H1 (cell line): ENCODE data around the gene SULT2B1. TPM values are rescaled to one million over a fixed set of nuclear protein-coding genes. Genes with fewer than 3 reads are reported as not detected.

ENCODE experiments used
- CTCF ChIA-PET: fragments of 300-600 bp; sonication (Branson Sonifier 250); formaldehyde crosslinking; loops from one replicate; lab custom pipeline; 2021; ENCODE audit not compliant: partially characterized antibody; lab: Charles Lee
- POLR2A ChIA-PET: fragments of 300-600 bp; sonication (Branson Sonifier 250); formaldehyde crosslinking; loops from one replicate; lab custom pipeline; 2021; ENCODE audit warnings: inconsistent platforms; ENCODE audit not compliant: partially characterized antibody; lab: Charles Lee
- DNase-seq, 2 experiments: peaks; one replicate each; pipeline versions ENCODE4 v3.0.0 to v3.0.0-alpha.2; 2010 to 2022; ENCODE audit warnings: low spot score in 2 of 2, low read depth in 1 of 2, mixed read lengths in 1 of 2
- FAIRE-seq: peaks from 2 replicates; lab custom pipeline; 2011; peaks lifted over from hg19 to GRCh38; lab: Jason Lieb, UNC
- H2AFZ ChIP-seq: 2 replicates; pipeline ENCODE4 v1.8.1; 2012; ENCODE audit warnings: low read length, inconsistent platforms
- H2AK5ac ChIP-seq: 2 replicates; pipeline ENCODE4 v1.6.1; 2013; ENCODE audit warnings: low read depth, low read length
- H2BK120ac ChIP-seq: replicated peaks from 2 replicates; pipeline ENCODE3; 2013; ENCODE audit warnings: low read depth, low read length, inconsistent platforms
- H2BK12ac ChIP-seq: 2 replicates; pipeline ENCODE4 v1.6.1; 2013; ENCODE audit warnings: low read depth, low read length
- H2BK15ac ChIP-seq: 2 replicates; pipeline ENCODE4 v1.6.1; 2013; ENCODE audit warnings: low read length
- H2BK20ac ChIP-seq: 2 replicates; pipeline ENCODE4 v1.6.1; 2013; ENCODE audit warnings: low read length
- H2BK5ac ChIP-seq: 2 replicates; pipeline ENCODE4 v1.6.1; 2013; ENCODE audit warnings: low read depth, low read length
- H3K14ac ChIP-seq: 2 replicates; pipeline ENCODE4 v1.6.1; 2013; ENCODE audit warnings: inconsistent platforms; ENCODE audit not compliant: insufficient read length
- H3K18ac ChIP-seq: 2 replicates; pipeline ENCODE4 v1.6.1; 2013; ENCODE audit warnings: low read length; ENCODE audit errors: extremely low read depth
- H3K23ac ChIP-seq: 2 replicates; pipeline ENCODE4 v1.6.1; 2013; ENCODE audit warnings: inconsistent platforms; ENCODE audit not compliant: insufficient read length
- H3K23me2 ChIP-seq: 2 replicates; pipeline ENCODE4 v1.6.1; 2013; ENCODE audit warnings: low read depth, low read length
- H3K27ac ChIP-seq: 2 replicates; pipeline ENCODE4 v1.6.1; 2011; ENCODE audit warnings: low read depth, low read length, inconsistent platforms
- H3K27me3 ChIP-seq, 4 experiments: replicated peaks in 1 of 4; 1 replicate in 1 of 4; 2 replicates in 3 of 4; pipeline versions ENCODE4 v1.6.1 to v1.8.1; 2011 to 2013; ENCODE audit warnings: low read length in 3 of 4, mild to moderate bottlenecking in 3 of 4, inconsistent platforms in 2 of 4, mixed read lengths in 2 of 4, moderate library complexity in 1 of 4; ENCODE audit not compliant: control insufficient read depth in 3 of 4, insufficient read depth in 3 of 4; ENCODE audit errors: extremely low read depth in 1 of 4
- H3K36me3 ChIP-seq, 4 experiments: 2 replicates each; pipeline versions ENCODE4 v1.6.1 to v1.8.1; 2011 to 2013; ENCODE audit warnings: mild to moderate bottlenecking in 4 of 4, low read length in 3 of 4, moderate library complexity in 2 of 4, control low read depth in 1 of 4, inconsistent platforms in 1 of 4; ENCODE audit not compliant: insufficient read depth in 4 of 4, control insufficient read depth in 2 of 4
- H3K4ac ChIP-seq: replicated peaks from 2 replicates; pipeline ENCODE3; 2013; ENCODE audit warnings: low read length, low read depth, mixed read lengths, inconsistent platforms; ENCODE audit not compliant: insufficient read length
- H3K4me1 ChIP-seq, 4 experiments: replicated peaks in 1 of 4; 1 replicate in 1 of 4; 2 replicates in 3 of 4; pipeline versions ENCODE4 v1.6.1 to v1.8.1; 2011 to 2013; ENCODE audit warnings: low read length in 3 of 4, inconsistent platforms in 2 of 4, mixed read lengths in 1 of 4; ENCODE audit not compliant: insufficient read depth in 4 of 4, control insufficient read depth in 3 of 4
- H3K4me2 ChIP-seq, 2 experiments: 2 replicates each; pipeline versions ENCODE4 v1.6.1 to v1.8.1; 2011 to 2013; ENCODE audit warnings: low read depth in 2 of 2, low read length in 2 of 2, control low read depth in 1 of 2, inconsistent platforms in 1 of 2, mild to moderate bottlenecking in 1 of 2; ENCODE audit not compliant: insufficient read depth in 1 of 2
- H3K4me3 ChIP-seq, 4 experiments: fragments of 200-600, 300-600 bp in 1 of 4; sonication (generic), shearing (Covaris generic), sonication (Bioruptor Twin) in 1 of 4; 2 replicates each; pipeline versions ENCODE4 v1.5.1 to v1.8.1; 2011 to 2016; ENCODE audit warnings: low read length in 4 of 4, low read depth in 3 of 4, control low read depth in 2 of 4, inconsistent platforms in 2 of 4, mild to moderate bottlenecking in 2 of 4, mixed read lengths in 1 of 4, moderate library complexity in 1 of 4; ENCODE audit not compliant: insufficient read depth in 2 of 4; ENCODE audit errors: extremely low read depth in 1 of 4
- H3K56ac ChIP-seq: replicated peaks from 2 replicates; pipeline ENCODE3; 2013; ENCODE audit warnings: low read depth, mild to moderate bottlenecking, mixed read lengths, low read length, inconsistent platforms; ENCODE audit not compliant: insufficient read length
- H3K79me1 ChIP-seq: 2 replicates; pipeline ENCODE4 v1.6.1; 2013; ENCODE audit warnings: low read depth, low read length, control low read depth
- H3K79me2 ChIP-seq, 2 experiments: 2 replicates each; pipeline versions ENCODE4 v1.6.1 to v1.8.1; 2012 to 2013; ENCODE audit warnings: low read length in 2 of 2, mild to moderate bottlenecking in 2 of 2, inconsistent platforms in 1 of 2; ENCODE audit not compliant: insufficient read depth in 2 of 2, control insufficient read depth in 1 of 2
- H3K9ac ChIP-seq, 4 experiments: replicated peaks in 1 of 4; 1 replicate in 1 of 4; 2 replicates in 3 of 4; pipeline versions ENCODE4 v1.6.1 to v1.8.1; 2011 to 2013; ENCODE audit warnings: low read depth in 3 of 4, low read length in 3 of 4, control low read depth in 2 of 4, mild to moderate bottlenecking in 2 of 4, moderate library complexity in 2 of 4, inconsistent platforms in 1 of 4; ENCODE audit errors: extremely low read depth in 1 of 4
- H3K9me3 ChIP-seq, 2 experiments: 2 replicates each; pipeline versions ENCODE4 v1.6.1 to v1.8.1; 2012 to 2013; ENCODE audit warnings: mild to moderate bottlenecking in 2 of 2, moderate library complexity in 2 of 2, control low read depth in 1 of 2, inconsistent platforms in 1 of 2, low read depth in 1 of 2, low read length in 1 of 2, mixed read lengths in 1 of 2; ENCODE audit not compliant: insufficient read depth in 2 of 2
- H4K20me1 ChIP-seq, 2 experiments: replicated peaks in 1 of 2; 2 replicates each; pipeline versions ENCODE3 to v1.8.1; 2011 to 2013; ENCODE audit warnings: inconsistent platforms in 2 of 2, low read length in 2 of 2, mild to moderate bottlenecking in 1 of 2; ENCODE audit not compliant: insufficient read depth in 2 of 2, control insufficient read depth in 1 of 2
- H4K5ac ChIP-seq: 2 replicates; pipeline ENCODE4 v1.6.1; 2013; ENCODE audit warnings: low read length, low read depth, mixed read lengths, inconsistent platforms; ENCODE audit not compliant: insufficient read length
- H4K8ac ChIP-seq: 2 replicates; pipeline ENCODE4 v1.8.0; 2013; ENCODE audit warnings: mild to moderate bottlenecking, moderate library complexity, low read length, inconsistent platforms; ENCODE audit not compliant: insufficient read depth; ENCODE audit errors: extremely low read depth
- H4K91ac ChIP-seq: replicated peaks from 2 replicates; pipeline ENCODE3; 2013; ENCODE audit warnings: low read length, mixed read lengths, inconsistent platforms; ENCODE audit not compliant: insufficient read length
- GABPA ChIP-seq: IDR thresholded peaks from 2 replicates; pipeline ENCODE4 v1.6.1; 2011; ENCODE audit warnings: mild to moderate bottlenecking, low read length, moderate library complexity, borderline replicate concordance; ENCODE audit not compliant: insufficient read depth
- MAX ChIP-seq: IDR thresholded peaks from 2 replicates; pipeline ENCODE4 v1.6.1; 2012; ENCODE audit warnings: inconsistent platforms
- NANOG ChIP-seq: IDR thresholded peaks from 2 replicates; pipeline ENCODE4 v1.6.1; 2011; ENCODE audit warnings: low read length, low read depth, mild to moderate bottlenecking, inconsistent platforms; ENCODE audit not compliant: insufficient read depth, poor library complexity, severe bottlenecking
- POU5F1 ChIP-seq: IDR thresholded peaks from 2 replicates; pipeline ENCODE4 v1.6.1; 2011; ENCODE audit warnings: low read depth, mild to moderate bottlenecking, low read length, moderate library complexity
- RNF2 ChIP-seq: fragments of 200-900, 300-1000 bp; sonication (generic); IDR thresholded peaks from 2 replicates; pipeline ENCODE4 v1.7.1; 2016; ENCODE audit warnings: borderline replicate concordance, low read depth, mild to moderate bottlenecking, antibody characterized with exemption, low read length; ENCODE audit not compliant: poor library complexity, severe bottlenecking; ENCODE audit errors: missing control alignments
- SIN3A ChIP-seq, 2 experiments: IDR thresholded peaks in 1 of 2; conservative IDR thresholded peaks in 1 of 2; 2 replicates each; pipeline ENCODE4 v1.6.1; 2011 to 2012; ENCODE audit warnings: low read length in 2 of 2, improper control_type of control experiment in 1 of 2, low read depth in 1 of 2, mild to moderate bottlenecking in 1 of 2
- SIRT6 ChIP-seq: IDR thresholded peaks from one replicate; pipeline ENCODE4 v1.7.1; 2012; ENCODE audit warnings: low read length, inconsistent platforms
- SP1 ChIP-seq: IDR thresholded peaks from 2 replicates; pipeline ENCODE4 v1.6.1; 2011; ENCODE audit warnings: low read depth, low read length
- SRF ChIP-seq: IDR thresholded peaks from 2 replicates; pipeline ENCODE4 v1.6.1; 2011; ENCODE audit warnings: mild to moderate bottlenecking, low read depth, low read length, moderate library complexity
- TBP ChIP-seq: IDR thresholded peaks from 2 replicates; pipeline ENCODE4 v1.6.1; 2011; ENCODE audit warnings: low read depth, low read length, improper control_type of control experiment
- TCF12 ChIP-seq: IDR thresholded peaks from 2 replicates; pipeline ENCODE4 v1.6.1; 2011; ENCODE audit warnings: low read depth, mild to moderate bottlenecking, low read length
- WGBS, 2 experiments: shearing (Covaris generic) in 1 of 2; methylation state at CpG; one replicate each; pipeline versions ENCODE4 v1.1.6 to v1.1.7; 2013 to 2015; ENCODE audit warnings: low lambda C conversion rate in 2 of 2, mixed read lengths in 2 of 2, inconsistent platforms in 1 of 2, low coverage in 1 of 2, missing lambda C conversion rate in 1 of 2; ENCODE audit not compliant: insufficient replicate concordance in 2 of 2, insufficient coverage in 1 of 2, insufficient read length in 1 of 2; ENCODE audit errors: extremely low coverage in 1 of 2, missing lambda C conversion rate in 1 of 2; 5-methylcytosine and 5-hydroxymethylcytosine counted together
- polyA plus RNA-seq, 7 experiments: library from polyadenylated mRNA; depleted of rRNA in 3 of 7; stranded (reverse) in 5 of 7; unstranded in 2 of 7; fragments of >200 nt in 5 of 7; fragments of 200-250 nt in 2 of 7; gene quantifications; 1 replicate in 5 of 7; 2 replicates in 1 of 7; 4 replicates in 1 of 7; pipeline versions ENCODE4 v1.2.1 to v1.2.3, GENCODE V29; 2011 to 2013; ENCODE audit warnings: missing spikeins in 2 of 7, mixed read lengths in 2 of 7
- total RNA-seq: library from RNA; stranded (reverse); fragmentation: NEBNext Ultra II Directional; extraction: Animal tissue kit (Norgen Biotek cat#: 25700); gene quantifications from 2 replicates; pipeline ENCODE4 v1.2.1, GENCODE V29; 2021
- TF ChIP-seq, protein P1 (sequence below): IDR thresholded peaks from 2 replicates; pipeline ENCODE4 v1.6.1; 2011; ENCODE audit warnings: low read length, improper control_type of control experiment

The SULT2B1 gene
- total and polyA plus RNA-seq, 2 of the 8 experiments (the other 6 are each of a cell fraction or from before 2014, with no cell fraction given): 1.5 to 2.6 TPM

DNA sequence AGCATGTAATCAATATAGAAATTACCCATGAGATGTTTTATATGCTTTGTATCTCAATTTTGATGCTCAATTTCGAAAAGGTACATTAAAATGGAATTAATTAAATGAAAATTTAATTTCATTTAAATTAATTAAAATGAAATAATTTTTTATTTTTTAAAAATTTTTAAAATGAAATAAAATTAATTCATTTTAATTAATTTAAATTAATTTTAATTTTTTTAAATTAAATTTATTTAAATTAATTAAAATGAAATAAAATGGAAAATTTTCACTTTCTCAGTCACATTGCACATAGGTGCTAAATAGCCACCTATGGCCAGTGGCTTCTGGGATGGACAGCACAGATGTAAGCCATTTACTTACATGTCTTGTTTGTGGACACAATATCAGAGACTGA lies 4.2 kb upstream of the SULT2B1 start:
- Histone ChIP-seq H2BK20ac (no peak overlapping the region), H3K4me3 (no peak overlapping the region), H3K4ac (peak overlapping the region; percentile 44), H2BK15ac (no peak overlapping the region), H4K91ac (no peak overlapping the region), H2BK120ac (no peak overlapping the region), H3K23ac (no peak overlapping the region), H3K36me3 (no peaks in the 10 kb centered on the region), H3K9ac (no peak overlapping the region), H3K4me2 (no peak overlapping the region), H3K14ac (no peak overlapping the region), H2AFZ (no peak overlapping the region), H3K4me1 (peaks cover 0 to 24% (median 12%) of the 10 kb centered on the region in 4 experiments; a peak in 6 of 7 replicates), H3K79me1 (no peaks in the 10 kb centered on the region), H3K9me3 (no peaks in the 10 kb centered on the region), H2BK5ac (no peak overlapping the region), H3K23me2 (peaks cover 8% of the 10 kb centered on the region; the same call in 1 of the 2 replicates), H4K20me1 (peaks cover 0 to 3% of the 10 kb centered on the region in 2 experiments), H3K56ac (no peak overlapping the region), H3K79me2 (no peaks in the 10 kb centered on the region), H4K8ac (no peak overlapping the region), H2BK12ac (no peak overlapping the region), H3K18ac (no peak overlapping the region), H3K27ac (no peak overlapping the region), H2AK5ac (no peak overlapping the region), H3K27me3 (no peaks in the 10 kb centered on the region; a peak in 1 of 7 replicates), H4K5ac (no peak overlapping the region)
- DNase-seq: no peak
- 92% methylated on average over 1 of the region's 1 CpG; no CpG with 5 or more reads in 1 of the 2 experiments for WGBS, 2 experiments
- ChIA-PET POLR2A (interaction anchor here (1.9 kb wide), 1 partner anchor 71 kb away, joined by 4 read pairs; the partner anchor contains the start of genes RPL18 and SPHK2), CTCF (interaction anchor here (0.6 kb wide), 1 partner anchor 66 kb away, joined by 3 read pairs; no protein-coding TSS in a partner anchor)
- FAIRE-seq: no peak
- TF ChIP-seq, protein P1, sequence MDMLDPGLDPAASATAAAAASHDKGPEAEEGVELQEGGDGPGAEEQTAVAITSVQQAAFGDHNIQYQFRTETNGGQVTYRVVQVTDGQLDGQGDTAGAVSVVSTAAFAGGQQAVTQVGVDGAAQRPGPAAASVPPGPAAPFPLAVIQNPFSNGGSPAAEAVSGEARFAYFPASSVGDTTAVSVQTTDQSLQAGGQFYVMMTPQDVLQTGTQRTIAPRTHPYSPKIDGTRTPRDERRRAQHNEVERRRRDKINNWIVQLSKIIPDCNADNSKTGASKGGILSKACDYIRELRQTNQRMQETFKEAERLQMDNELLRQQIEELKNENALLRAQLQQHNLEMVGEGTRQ: no peak
- TF ChIP-seq SRF: no peak
- no peak for TF ChIP-seq POU5F1
- no peak for TF ChIP-seq NANOG
- no peak for TF ChIP-seq SIRT6
- TF ChIP-seq SIN3A (conservative IDR thresholded peaks at IDR 0.05 in 1 of 2, IDR thresholded peaks at IDR 0.05 in 1 of 2; ENCODE audit: low read depth in 1 of 2, low read length in 2 of 2): no peak
- TF ChIP-seq TCF12: no peak
- no peak for TF ChIP-seq MAX
- TF ChIP-seq TBP: no peak
- TF ChIP-seq RNF2: no peak
- no peak for TF ChIP-seq SP1
- no peak for TF ChIP-seq GABPA
